Liver (tissue), 3 donors: ENCODE data around the gene ULK1.
"Not testable (repeated sequence)": the region's sequence is repeated elsewhere in the genome, so short reads cannot be mapped to it uniquely, and the experiment has no call there.

Source experiments
- CTCF ChIP-seq: fragments of 150-350 bp; IDR thresholded peaks from 2 replicates; pipeline ENCODE4 v1.5.1; 2017; ENCODE audit warnings: improper control_type of control experiment, low read depth, low read length; ENCODE audit not compliant: missing input control
- EGR1 ChIP-seq, 2 donors: IDR thresholded peaks; 2 replicates each; pipeline ENCODE4 v1.6.1; 2016 to 2018; ENCODE audit warnings: antibody characterized with exemption in 2 of 2, low read depth in 2 of 2
- HNF4G ChIP-seq: IDR thresholded peaks from 2 replicates; pipeline ENCODE4 v1.6.1; 2016; ENCODE audit warnings: antibody characterized with exemption
- JUND ChIP-seq, 2 donors: IDR thresholded peaks; 2 replicates each; pipeline ENCODE4 v1.6.1; 2016; ENCODE audit warnings: antibody characterized with exemption in 2 of 2
- MAX ChIP-seq: IDR thresholded peaks from 2 replicates; pipeline ENCODE4 v1.6.1; 2016; ENCODE audit warnings: antibody characterized with exemption
- REST ChIP-seq: IDR thresholded peaks from 2 replicates; pipeline ENCODE4 v1.6.1; 2016; ENCODE audit warnings: antibody characterized with exemption, mild to moderate bottlenecking
- RXRA ChIP-seq, 2 donors: IDR thresholded peaks; 2 replicates each; pipeline ENCODE4 v1.6.1; 2017 to 2018; ENCODE audit warnings: antibody characterized with exemption in 2 of 2, mild to moderate bottlenecking in 1 of 2
- SP1 ChIP-seq: IDR thresholded peaks from 2 replicates; pipeline ENCODE4 v1.6.1; 2018; ENCODE audit warnings: antibody characterized with exemption, mild to moderate bottlenecking
- TAF1 ChIP-seq: conservative IDR thresholded peaks from 2 replicates; pipeline ENCODE4 v1.6.1; 2016; ENCODE audit warnings: antibody characterized with exemption, mild to moderate bottlenecking
- YY1 ChIP-seq: IDR thresholded peaks from 2 replicates; pipeline ENCODE4 v1.6.1; 2016; ENCODE audit warnings: antibody characterized with exemption, mild to moderate bottlenecking
- donor health status: healthy.
- donor health status: healthy.

- TF ChIP-seq CTCF; TAF1; RXRA (IDR thresholded peaks at IDR 0.05); EGR1 (IDR thresholded peaks at IDR 0.05; ENCODE audit: low read depth in 2 of 2); SP1; YY1; JUND (IDR thresholded peaks at IDR 0.05); REST; MAX; HNF4G: not testable (repeated sequence)
These were observed 66.9 kb downstream of the ULK1 start for GRCh38 chr12:131961328-131961727.
